Hepatocyte (in vitro differentiated cells): ENCODE measurements around the gene PSMD7.

Experiments
- CTCF ChIP-seq: fragments of 200-600 bp; sonication (generic); IDR thresholded peaks from 2 replicates; pipeline ENCODE4 v1.5.1; 2016; ENCODE audit warnings: antibody characterized with exemption, mild to moderate bottlenecking; ENCODE audit not compliant: poor library complexity
- EZH2 ChIP-seq: fragments of 200-600 bp; sonication (generic); IDR thresholded peaks from 2 replicates; pipeline ENCODE4 v1.6.1; 2016; ENCODE audit warnings: antibody characterized with exemption, mild to moderate bottlenecking, borderline replicate concordance
- EZH2phosphoT487 ChIP-seq: fragments of 200-600 bp; sonication (generic); IDR thresholded peaks from one replicate; pipeline ENCODE4 v1.6.1; 2018; ENCODE audit warnings: antibody characterized with exemption, mild to moderate bottlenecking, low read depth, moderate library complexity; ENCODE audit not compliant: unreplicated experiment, severe bottlenecking

- no peak for TF ChIP-seq CTCF
- TF ChIP-seq EZH2: no peak
- no peak for TF ChIP-seq EZH2phosphoT487
These were observed 24.1 kb downstream of the PSMD7 start for GRCh38 chr16:74320707-74321106.
